ENCODE data around the gene PPP2R5A. TPM values are rescaled to one million over a fixed set of nuclear protein-coding genes. Genes with fewer than 3 reads are reported as not detected.

The PPP2R5A gene
- polyA plus RNA-seq, 1 of the 3 experiments (the other 2 are of a cell fraction), result 5.4 TPM

DNA sequence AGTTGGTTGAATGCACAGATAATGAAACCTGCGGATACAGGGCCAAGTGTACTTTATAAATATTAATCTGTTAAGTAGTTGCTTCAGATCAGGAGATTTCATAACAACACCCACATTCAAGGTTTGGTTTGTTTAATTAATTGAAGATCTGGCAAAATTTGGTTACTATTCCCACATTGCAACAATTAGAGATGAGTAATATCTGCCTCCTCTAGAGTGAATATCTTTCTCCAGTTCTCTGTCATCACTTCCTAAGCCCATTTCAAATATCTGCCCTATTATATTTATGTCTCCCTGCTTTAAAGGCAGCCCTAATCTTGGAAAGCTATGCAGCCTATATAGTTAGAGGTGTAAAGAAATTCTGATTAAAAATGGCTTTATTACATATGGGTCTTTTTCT is 61.4 kb downstream of the PPP2R5A start:
- DNase-seq, result no peak
- no peaks in the 10 kb centered on the region for H3K9me2 ChIP-seq
- H3K9ac ChIP-seq, result no peak overlapping the region
- H3K79me2 ChIP-seq (ENCODE audit: insufficient read depth), result no peaks in the 10 kb centered on the region
- peaks cover 19 to 21% of the 10 kb centered on the region in 2 experiments for H3K36me3 ChIP-seq (replicated peaks in 1 of 2; ENCODE audit: control insufficient read depth in 1 of 2, insufficient read depth in 2 of 2, low read length in 1 of 2)
- no peaks in the 10 kb centered on the region for H3K4me1 ChIP-seq (ENCODE audit: control insufficient read depth in 1 of 2, insufficient read depth in 2 of 2, low read depth in 1 of 2, low read length in 1 of 2)
- WGBS (ENCODE audit: low lambda C conversion rate), result 98% methylated on average over 1 of the region's 1 CpG
- H3K27ac ChIP-seq (ENCODE audit: low read depth in 2 of 2, low read length in 1 of 2), result no peak overlapping the region
- CTCF ChIA-PET, result no interaction called here
- TF ChIP-seq MEF2A (IDR thresholded peaks at IDR 0.05; ENCODE audit: borderline replicate concordance, low read depth) (no peak), RFX5 (IDR thresholded peaks at IDR 0.05; ENCODE audit: low read length) (no peak), RXRA (IDR thresholded peaks at IDR 0.05; ENCODE audit: borderline replicate concordance, low read depth) (no peak), CHD2 (IDR thresholded peaks at IDR 0.05; ENCODE audit: low read length, partially characterized antibody) (no peak), POLR2AphosphoS5 (IDR thresholded peaks at IDR 0.05; ENCODE audit: low read depth, low read length) (no peak), RAD21 (IDR thresholded peaks at IDR 0.05; ENCODE audit: low read length) (no peak), SIN3A (IDR thresholded peaks at IDR 0.05; ENCODE audit: borderline replicate concordance, low read depth, low read length) (no peak), FOXM1 (IDR thresholded peaks at IDR 0.05; ENCODE audit: low read depth) (no peak), FOSL2 (IDR thresholded peaks at IDR 0.05; ENCODE audit: borderline replicate concordance, low read depth) (no peak), SMC3 (IDR thresholded peaks at IDR 0.05; ENCODE audit: low read depth, low read length) (no peak)
- TF ChIP-seq, protein P1, sequence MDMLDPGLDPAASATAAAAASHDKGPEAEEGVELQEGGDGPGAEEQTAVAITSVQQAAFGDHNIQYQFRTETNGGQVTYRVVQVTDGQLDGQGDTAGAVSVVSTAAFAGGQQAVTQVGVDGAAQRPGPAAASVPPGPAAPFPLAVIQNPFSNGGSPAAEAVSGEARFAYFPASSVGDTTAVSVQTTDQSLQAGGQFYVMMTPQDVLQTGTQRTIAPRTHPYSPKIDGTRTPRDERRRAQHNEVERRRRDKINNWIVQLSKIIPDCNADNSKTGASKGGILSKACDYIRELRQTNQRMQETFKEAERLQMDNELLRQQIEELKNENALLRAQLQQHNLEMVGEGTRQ (IDR thresholded peaks at IDR 0.05; ENCODE audit: borderline replicate concordance, low read depth, low read length), result no peak
- TF ChIP-seq, protein P2, sequence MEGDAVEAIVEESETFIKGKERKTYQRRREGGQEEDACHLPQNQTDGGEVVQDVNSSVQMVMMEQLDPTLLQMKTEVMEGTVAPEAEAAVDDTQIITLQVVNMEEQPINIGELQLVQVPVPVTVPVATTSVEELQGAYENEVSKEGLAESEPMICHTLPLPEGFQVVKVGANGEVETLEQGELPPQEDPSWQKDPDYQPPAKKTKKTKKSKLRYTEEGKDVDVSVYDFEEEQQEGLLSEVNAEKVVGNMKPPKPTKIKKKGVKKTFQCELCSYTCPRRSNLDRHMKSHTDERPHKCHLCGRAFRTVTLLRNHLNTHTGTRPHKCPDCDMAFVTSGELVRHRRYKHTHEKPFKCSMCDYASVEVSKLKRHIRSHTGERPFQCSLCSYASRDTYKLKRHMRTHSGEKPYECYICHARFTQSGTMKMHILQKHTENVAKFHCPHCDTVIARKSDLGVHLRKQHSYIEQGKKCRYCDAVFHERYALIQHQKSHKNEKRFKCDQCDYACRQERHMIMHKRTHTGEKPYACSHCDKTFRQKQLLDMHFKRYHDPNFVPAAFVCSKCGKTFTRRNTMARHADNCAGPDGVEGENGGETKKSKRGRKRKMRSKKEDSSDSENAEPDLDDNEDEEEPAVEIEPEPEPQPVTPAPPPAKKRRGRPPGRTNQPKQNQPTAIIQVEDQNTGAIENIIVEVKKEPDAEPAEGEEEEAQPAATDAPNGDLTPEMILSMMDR (IDR thresholded peaks at IDR 0.05), result no peak
- TF ChIP-seq, protein P3, sequence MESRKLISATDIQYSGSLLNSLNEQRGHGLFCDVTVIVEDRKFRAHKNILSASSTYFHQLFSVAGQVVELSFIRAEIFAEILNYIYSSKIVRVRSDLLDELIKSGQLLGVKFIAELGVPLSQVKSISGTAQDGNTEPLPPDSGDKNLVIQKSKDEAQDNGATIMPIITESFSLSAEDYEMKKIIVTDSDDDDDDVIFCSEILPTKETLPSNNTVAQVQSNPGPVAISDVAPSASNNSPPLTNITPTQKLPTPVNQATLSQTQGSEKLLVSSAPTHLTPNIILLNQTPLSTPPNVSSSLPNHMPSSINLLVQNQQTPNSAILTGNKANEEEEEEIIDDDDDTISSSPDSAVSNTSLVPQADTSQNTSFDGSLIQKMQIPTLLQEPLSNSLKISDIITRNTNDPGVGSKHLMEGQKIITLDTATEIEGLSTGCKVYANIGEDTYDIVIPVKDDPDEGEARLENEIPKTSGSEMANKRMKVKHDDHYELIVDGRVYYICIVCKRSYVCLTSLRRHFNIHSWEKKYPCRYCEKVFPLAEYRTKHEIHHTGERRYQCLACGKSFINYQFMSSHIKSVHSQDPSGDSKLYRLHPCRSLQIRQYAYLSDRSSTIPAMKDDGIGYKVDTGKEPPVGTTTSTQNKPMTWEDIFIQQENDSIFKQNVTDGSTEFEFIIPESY (IDR thresholded peaks at IDR 0.05; ENCODE audit: borderline replicate concordance, low read depth), result no peak
- TF ChIP-seq, protein P4, sequence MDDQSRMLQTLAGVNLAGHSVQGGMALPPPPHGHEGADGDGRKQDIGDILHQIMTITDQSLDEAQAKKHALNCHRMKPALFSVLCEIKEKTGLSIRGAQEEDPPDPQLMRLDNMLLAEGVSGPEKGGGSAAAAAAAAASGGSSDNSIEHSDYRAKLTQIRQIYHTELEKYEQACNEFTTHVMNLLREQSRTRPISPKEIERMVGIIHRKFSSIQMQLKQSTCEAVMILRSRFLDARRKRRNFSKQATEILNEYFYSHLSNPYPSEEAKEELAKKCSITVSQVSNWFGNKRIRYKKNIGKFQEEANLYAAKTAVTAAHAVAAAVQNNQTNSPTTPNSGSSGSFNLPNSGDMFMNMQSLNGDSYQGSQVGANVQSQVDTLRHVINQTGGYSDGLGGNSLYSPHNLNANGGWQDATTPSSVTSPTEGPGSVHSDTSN (IDR thresholded peaks at IDR 0.05), result no peak
- TF ChIP-seq, protein P5, sequence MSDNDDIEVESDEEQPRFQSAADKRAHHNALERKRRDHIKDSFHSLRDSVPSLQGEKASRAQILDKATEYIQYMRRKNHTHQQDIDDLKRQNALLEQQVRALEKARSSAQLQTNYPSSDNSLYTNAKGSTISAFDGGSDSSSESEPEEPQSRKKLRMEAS (IDR thresholded peaks at IDR 0.05; ENCODE audit: low read depth), result no peak
- H3K27me3 ChIP-seq (ENCODE audit: insufficient read depth), result no peaks in the 10 kb centered on the region
- H4K20me1 ChIP-seq (ENCODE audit: insufficient read depth), result no peaks in the 10 kb centered on the region
- no peaks in the 10 kb centered on the region for H3K9me3 ChIP-seq
- POLR2A ChIA-PET, result no interaction called here
- no peak overlapping the region for H2AFZ ChIP-seq (ENCODE audit: low read depth)
- H3F3A ChIP-seq (replicated peaks; ENCODE audit: insufficient read depth), result peaks cover 14% of the 10 kb centered on the region
- H3K4me2 ChIP-seq, result no peak overlapping the region
- no peak overlapping the region for H3K4me3 ChIP-seq (ENCODE audit: low read depth in 2 of 2, low read length in 1 of 2)
